H1 (cell line): ENCODE data around the gene FAM53A.

Experiments used
- EZH2 ChIP-seq: fragments of 200-600 bp; sonication (generic); IDR thresholded peaks from 2 replicates; pipeline ENCODE4 v1.7.1; 2012; ENCODE audit warnings: low read depth, mild to moderate bottlenecking, moderate library complexity, low read length, inconsistent platforms; ENCODE audit not compliant: severe bottlenecking
- JUND ChIP-seq: IDR thresholded peaks from 2 replicates; pipeline ENCODE4 v1.6.1; 2011; ENCODE audit warnings: mild to moderate bottlenecking, improper control_type of control experiment, low read length
- POLR2A ChIP-seq, 2 experiments: IDR thresholded peaks; 1 replicate in 1 of 2; 2 replicates in 1 of 2; pipeline ENCODE4 v1.6.1; 2011; ENCODE audit warnings: low read depth in 2 of 2, low read length in 2 of 2, mild to moderate bottlenecking in 2 of 2; ENCODE audit errors: control extremely low read depth in 1 of 2
- SP2 ChIP-seq: IDR thresholded peaks from 2 replicates; pipeline ENCODE4 v1.6.1; 2012; ENCODE audit warnings: mild to moderate bottlenecking, low read length, inconsistent platforms
- SP4 ChIP-seq: IDR thresholded peaks from 2 replicates; pipeline ENCODE4 v1.6.1; 2012; ENCODE audit warnings: low read length, inconsistent platforms
- TF ChIP-seq, protein P1 (sequence below), 3 experiments: IDR thresholded peaks; 1 replicate in 2 of 3; 2 replicates in 1 of 3; pipeline versions ENCODE4 v1.5.1 to v1.6.1; 2011; ENCODE audit warnings: low read length in 3 of 3, mild to moderate bottlenecking in 3 of 3, inconsistent platforms in 2 of 3, low read depth in 1 of 3, moderate library complexity in 1 of 3; ENCODE audit not compliant: insufficient read depth in 1 of 3; ENCODE audit errors: control extremely low read depth in 1 of 3
- TF ChIP-seq, protein P2 (sequence below): IDR thresholded peaks from 2 replicates; pipeline ENCODE4 v1.6.1; 2012; ENCODE audit warnings: inconsistent platforms

DNA sequence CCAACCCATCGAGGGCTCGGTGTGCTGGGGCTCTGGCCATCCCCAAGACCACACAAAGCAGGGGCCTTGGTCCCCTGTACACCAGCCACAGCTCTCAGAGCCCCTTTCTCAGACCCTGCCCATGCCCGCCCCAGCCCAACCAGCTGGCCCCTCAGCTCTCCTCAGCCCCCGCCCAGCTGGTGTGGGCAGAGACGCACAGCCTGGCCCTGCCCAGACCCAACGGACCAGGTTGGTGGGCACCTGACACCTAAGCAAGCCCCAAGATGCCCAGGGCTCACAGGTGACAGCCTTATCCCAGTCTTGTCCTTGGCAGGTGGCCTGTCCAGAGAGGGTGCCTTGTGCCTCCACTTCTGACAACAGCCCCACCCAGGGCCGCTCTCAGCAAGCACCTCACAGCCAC, 42.4 kb downstream of the FAM53A start:
- TF ChIP-seq SP2 (no peak), JUND (no peak), POLR2A (IDR thresholded peaks at IDR 0.05; ENCODE audit: control extremely low read depth in 1 of 2, low read depth in 2 of 2, low read length in 2 of 2) (no peak), SP4 (no peak), EZH2 (no peak)
- TF ChIP-seq, protein P1, sequence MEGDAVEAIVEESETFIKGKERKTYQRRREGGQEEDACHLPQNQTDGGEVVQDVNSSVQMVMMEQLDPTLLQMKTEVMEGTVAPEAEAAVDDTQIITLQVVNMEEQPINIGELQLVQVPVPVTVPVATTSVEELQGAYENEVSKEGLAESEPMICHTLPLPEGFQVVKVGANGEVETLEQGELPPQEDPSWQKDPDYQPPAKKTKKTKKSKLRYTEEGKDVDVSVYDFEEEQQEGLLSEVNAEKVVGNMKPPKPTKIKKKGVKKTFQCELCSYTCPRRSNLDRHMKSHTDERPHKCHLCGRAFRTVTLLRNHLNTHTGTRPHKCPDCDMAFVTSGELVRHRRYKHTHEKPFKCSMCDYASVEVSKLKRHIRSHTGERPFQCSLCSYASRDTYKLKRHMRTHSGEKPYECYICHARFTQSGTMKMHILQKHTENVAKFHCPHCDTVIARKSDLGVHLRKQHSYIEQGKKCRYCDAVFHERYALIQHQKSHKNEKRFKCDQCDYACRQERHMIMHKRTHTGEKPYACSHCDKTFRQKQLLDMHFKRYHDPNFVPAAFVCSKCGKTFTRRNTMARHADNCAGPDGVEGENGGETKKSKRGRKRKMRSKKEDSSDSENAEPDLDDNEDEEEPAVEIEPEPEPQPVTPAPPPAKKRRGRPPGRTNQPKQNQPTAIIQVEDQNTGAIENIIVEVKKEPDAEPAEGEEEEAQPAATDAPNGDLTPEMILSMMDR (IDR thresholded peaks at IDR 0.05; ENCODE audit: control extremely low read depth in 1 of 3, insufficient read depth in 1 of 3, low read depth in 1 of 3, low read length in 3 of 3): no peak
- TF ChIP-seq, protein P2, sequence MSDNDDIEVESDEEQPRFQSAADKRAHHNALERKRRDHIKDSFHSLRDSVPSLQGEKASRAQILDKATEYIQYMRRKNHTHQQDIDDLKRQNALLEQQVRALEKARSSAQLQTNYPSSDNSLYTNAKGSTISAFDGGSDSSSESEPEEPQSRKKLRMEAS: no peak
